ENCODE data around the gene CAPN15.
"Not testable (repeated sequence)": the region's sequence is repeated elsewhere in the genome, so short reads cannot be mapped to it uniquely, and the experiment has no call there.

The CAPN15 gene

GRCh38 chr16:502179-502943 is 25.2 kb upstream of the CAPN15 start:
- TF ChIP-seq CTCF (IDR thresholded peaks at IDR 0.05; ENCODE audit: borderline replicate concordance, insufficient read depth, low read depth, low read length) = no peak
- no peak overlapping the region for H3K4me3 ChIP-seq (ENCODE audit: low read depth, low read length)

GRCh38 chr16:503150-504071 is 24.1 kb upstream of the CAPN15 start:
- H3K4me3 ChIP-seq (ENCODE audit: low read depth, low read length) = no peak overlapping the region
- TF ChIP-seq CTCF (IDR thresholded peaks at IDR 0.05; ENCODE audit: borderline replicate concordance, insufficient read depth, low read depth, low read length) = no peak

GRCh38 chr16:505479-506245 is 21.9 kb upstream of the CAPN15 start:
- TF ChIP-seq CTCF (IDR thresholded peaks at IDR 0.05; ENCODE audit: borderline replicate concordance, insufficient read depth, low read depth, low read length) = no peak

GRCh38 chr16:506246-506546 is 21.3 kb upstream of the CAPN15 start:
- no peak overlapping the region for H3K4me3 ChIP-seq (ENCODE audit: low read depth, low read length)
- TF ChIP-seq CTCF (IDR thresholded peaks at IDR 0.05; ENCODE audit: borderline replicate concordance, insufficient read depth, low read depth, low read length) = no peak

More at GRCh38 chr16:505479-506245, 21.9 kb upstream of the CAPN15 start:
- no peak overlapping the region for H3K4me3 ChIP-seq (ENCODE audit: low read depth, low read length)

GRCh38 chr16:507527-507926 is 20.0 kb upstream of the CAPN15 start:
- not testable (repeated sequence) for H3K4me3 ChIP-seq (ENCODE audit: low read depth, low read length)

GRCh38 chr16:507996-508395 is 19.5 kb upstream of the CAPN15 start:
- no peak for TF ChIP-seq CTCF (IDR thresholded peaks at IDR 0.05; ENCODE audit: borderline replicate concordance, insufficient read depth, low read depth, low read length)
- H3K4me3 ChIP-seq (ENCODE audit: low read depth, low read length) = no peak overlapping the region
